OCI-LY1 (cell line): Measurements from ENCODE around the gene ZNF264.

Experiments used
- H2AFZ ChIP-seq: fragments of 200-600 bp; sonication (generic), shearing (Covaris generic); 2 replicates; pipeline ENCODE4 v1.6.0; 2014; ENCODE audit warnings: antibody characterized with exemption, mild to moderate bottlenecking, low read length
- H3F3A ChIP-seq: fragments of 200-600 bp; sonication (generic), shearing (Covaris generic); 2 replicates; pipeline ENCODE4 v1.6.0; 2014; ENCODE audit warnings: mild to moderate bottlenecking, antibody characterized with exemption, low read length, moderate library complexity; ENCODE audit not compliant: insufficient read depth
- H3K27ac ChIP-seq: fragments of 200-600 bp; sonication (generic); 2 replicates; pipeline ENCODE4 v1.5.1; 2014; ENCODE audit warnings: low read length, mixed run types, mild to moderate bottlenecking, low read depth; ENCODE audit not compliant: poor library complexity, severe bottlenecking
- H3K27me3 ChIP-seq: fragments of 200-600 bp; sonication (generic); 2 replicates; pipeline ENCODE4 v1.6.0; 2014; ENCODE audit warnings: antibody characterized with exemption, mild to moderate bottlenecking, low read length, moderate library complexity; ENCODE audit not compliant: insufficient read depth
- H3K36me3 ChIP-seq: fragments of 200-600 bp; sonication (generic); 2 replicates; pipeline ENCODE4 v1.6.1; 2014; ENCODE audit warnings: mild to moderate bottlenecking, antibody characterized with exemption, low read length, moderate library complexity, mixed read lengths; ENCODE audit not compliant: insufficient read depth
- H3K4me1 ChIP-seq: fragments of 200-600 bp; sonication (generic); 2 replicates; pipeline ENCODE4 v1.5.1; 2014; ENCODE audit warnings: mild to moderate bottlenecking, low read length, moderate library complexity; ENCODE audit not compliant: insufficient read depth, severe bottlenecking
- H3K4me2 ChIP-seq: fragments of 200-600 bp; sonication (generic), shearing (Covaris generic); 2 replicates; pipeline ENCODE4 v1.6.1; 2014; ENCODE audit warnings: low read length
- H3K4me3 ChIP-seq: fragments of 200-600 bp; sonication (generic); 2 replicates; pipeline ENCODE4 v1.5.1; 2014; ENCODE audit warnings: low read length, low read depth, mild to moderate bottlenecking, mixed read lengths; ENCODE audit not compliant: poor library complexity, severe bottlenecking
- H3K79me2 ChIP-seq: fragments of 200-600 bp; shearing (Covaris generic); 2 replicates; pipeline ENCODE4 v1.6.1; 2016; ENCODE audit warnings: mixed run types, low read length, mixed read lengths; ENCODE audit not compliant: insufficient read depth
- H3K9ac ChIP-seq: fragments of 200-600 bp; sonication (generic), shearing (Covaris generic); 2 replicates; pipeline ENCODE4 v1.6.1; 2014; ENCODE audit warnings: mild to moderate bottlenecking, low read length, mixed read lengths
- H3K9me2 ChIP-seq: fragments of 200-600 bp; sonication (generic), shearing (Covaris generic); 2 replicates; pipeline ENCODE4 v1.6.1; 2014; ENCODE audit warnings: low read depth, mild to moderate bottlenecking, low read length, mixed read lengths
- H3K9me3 ChIP-seq: fragments of 200-600 bp; shearing (Covaris generic); 2 replicates; pipeline ENCODE4 v1.6.1; 2014; ENCODE audit warnings: low read length, mixed read lengths
- H4K20me1 ChIP-seq: fragments of 200-600 bp; sonication (generic), shearing (Covaris generic); 2 replicates; pipeline ENCODE4 v1.6.0; 2016; ENCODE audit warnings: mild to moderate bottlenecking, low read length; ENCODE audit not compliant: insufficient read depth
- CTCF ChIP-seq: fragments of 200-600 bp; sonication (generic), shearing (Covaris generic); IDR thresholded peaks from 2 replicates; pipeline ENCODE4 v1.5.1; 2017; ENCODE audit warnings: mild to moderate bottlenecking, antibody characterized with exemption, low read length, moderate library complexity, mixed read lengths
- EZH2 ChIP-seq: fragments of 200-600 bp; sonication (generic), shearing (Covaris generic); IDR thresholded peaks from 2 replicates; pipeline ENCODE4 v1.8.0; 2017; ENCODE audit warnings: borderline replicate concordance, mixed run types, mild to moderate bottlenecking, antibody characterized with exemption, low read length, moderate library complexity, mixed read lengths

Gene ZNF264

DNA sequence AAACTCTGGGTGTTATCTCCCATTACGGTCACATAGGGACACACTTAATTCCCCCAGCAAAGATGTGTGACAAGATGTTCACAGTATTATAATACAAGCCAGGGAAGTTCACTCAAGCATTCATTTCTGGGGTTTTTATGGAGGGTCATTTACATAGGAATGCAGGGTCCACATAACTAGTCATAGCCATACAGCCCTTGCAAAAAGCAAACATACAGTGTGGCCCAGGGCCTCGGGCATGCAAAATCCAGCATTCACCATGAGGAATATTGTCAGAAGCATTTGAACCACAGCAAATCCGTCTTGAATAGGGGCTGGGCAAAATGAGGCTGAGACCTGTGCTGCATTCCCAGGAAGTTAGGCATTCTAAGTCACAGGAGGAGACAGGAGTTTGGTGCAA is 76.0 kb downstream of the ZNF264 start:
- H3K79me2 ChIP-seq, result no peaks in the 10 kb centered on the region
- H3F3A ChIP-seq, result no peaks in the 10 kb centered on the region
- TF ChIP-seq EZH2 (no peak), CTCF (no peak)
- no peak overlapping the region for H3K27ac ChIP-seq
- no peaks in the 10 kb centered on the region for H4K20me1 ChIP-seq
- no peaks in the 10 kb centered on the region for H3K27me3 ChIP-seq
- H3K9me2 ChIP-seq, result no peaks in the 10 kb centered on the region
- H3K4me1 ChIP-seq, result peaks cover 10% of the 10 kb centered on the region
- peaks cover 16% of the 10 kb centered on the region for H3K36me3 ChIP-seq
- H3K4me3 ChIP-seq, result no peak overlapping the region
- H3K4me2 ChIP-seq, result no peak overlapping the region
- no peaks in the 10 kb centered on the region for H3K9me3 ChIP-seq
- H2AFZ ChIP-seq, result no peak overlapping the region
- no peak overlapping the region for H3K9ac ChIP-seq

DNA sequence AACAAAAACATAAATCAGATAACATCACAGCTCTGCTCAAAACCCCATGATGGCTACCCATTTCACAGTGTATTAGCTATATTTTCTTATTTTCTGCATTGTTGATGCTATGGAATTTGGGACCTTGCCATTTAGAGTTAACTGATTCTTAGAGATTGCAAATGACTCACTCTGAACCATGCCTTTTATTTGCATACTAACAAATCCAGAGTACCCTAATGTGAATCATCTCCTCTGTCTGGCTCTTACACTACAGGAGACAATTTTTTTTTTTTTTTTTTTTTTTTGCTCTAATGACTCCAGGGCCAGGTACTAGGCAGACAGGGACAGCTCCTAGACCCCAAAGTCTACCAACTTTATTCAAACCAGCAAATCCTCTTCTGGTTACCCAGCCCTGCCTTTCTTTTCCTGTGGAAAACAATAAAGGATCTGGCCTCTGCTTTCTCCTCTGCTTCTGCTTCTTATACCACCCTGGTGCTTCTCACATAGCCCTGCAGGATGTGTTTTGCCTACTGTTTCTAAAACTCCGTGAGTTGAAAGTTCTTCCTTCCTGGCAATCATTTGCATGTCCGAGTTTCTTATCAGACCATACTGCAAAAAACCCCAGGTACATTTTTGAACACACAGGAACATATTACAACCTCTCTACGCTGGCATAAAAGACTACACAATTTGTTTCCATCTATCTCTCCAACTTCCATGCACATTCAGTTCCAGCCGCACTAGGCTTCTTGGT is 78.4 kb downstream of the ZNF264 start:
- Histone ChIP-seq H3K27me3 (no peaks in the 10 kb centered on the region), H3K9me3 (no peaks in the 10 kb centered on the region), H3K36me3 (peaks cover 20% of the 10 kb centered on the region), H3K9ac (no peak overlapping the region), H3K4me2 (peak overlapping the region; percentile 45), H3K4me1 (peaks cover 10% of the 10 kb centered on the region), H2AFZ (peak overlapping the region; percentile 70; the same call in 1 of the 2 replicates), H3K79me2 (no peaks in the 10 kb centered on the region), H3K27ac (peak overlapping the region; percentile 62), H3F3A (no peaks in the 10 kb centered on the region), H3K4me3 (peak overlapping the region; percentile 7), H4K20me1 (no peaks in the 10 kb centered on the region), H3K9me2 (no peaks in the 10 kb centered on the region)
- TF ChIP-seq EZH2, result no peak

DNA sequence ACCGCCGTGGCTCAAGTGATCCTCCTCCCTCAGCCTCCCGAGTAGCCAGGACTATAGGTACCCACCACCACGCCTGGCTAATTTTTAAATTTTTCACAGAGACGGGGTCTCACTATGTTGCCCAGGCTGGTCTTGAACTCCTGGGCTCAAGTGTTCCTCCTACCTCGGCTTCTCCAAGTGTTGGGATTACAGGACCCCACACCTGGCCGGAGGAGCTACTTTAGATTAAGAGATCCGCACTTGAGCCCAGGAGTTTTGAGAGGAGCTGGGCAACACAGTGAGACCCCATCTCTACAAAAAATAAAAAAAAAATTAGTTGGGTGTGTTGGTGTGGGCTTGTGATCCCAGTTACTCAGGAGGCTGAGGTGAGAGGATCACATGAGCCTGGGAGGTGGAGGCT is 80.0 kb downstream of the ZNF264 start:
- Histone ChIP-seq H2AFZ (no peak overlapping the region), H3K4me3 (no peak overlapping the region), H3K36me3 (peaks cover 19% of the 10 kb centered on the region), H3K9me2 (no peaks in the 10 kb centered on the region), H3K27ac (no peak overlapping the region), H3K79me2 (no peaks in the 10 kb centered on the region), H3F3A (no peaks in the 10 kb centered on the region), H3K9me3 (no peaks in the 10 kb centered on the region), H3K4me1 (peaks cover 10% of the 10 kb centered on the region), H4K20me1 (no peaks in the 10 kb centered on the region), H3K27me3 (no peaks in the 10 kb centered on the region), H3K4me2 (no peak overlapping the region), H3K9ac (no peak overlapping the region)
- TF ChIP-seq CTCF, result no peak
- no peak for TF ChIP-seq EZH2
